SK-N-SH (cell line): Measurements from ENCODE around the gene UBD. TPM values are rescaled to one million over a fixed set of nuclear protein-coding genes. Genes with fewer than 3 reads are reported as not detected.

Experiments
- CTCF ChIA-PET: fragments of 300-600, 350-600 bp; formaldehyde crosslinking; extraction: SDS; loops from one replicate; lab custom pipeline; 2021; lab: Yijun Ruan, JAX
- POLR2A ChIA-PET: fragments of 350-600 bp; sonication (Branson Sonifier 250); formaldehyde crosslinking; extraction: SDS; loops from one replicate; lab custom pipeline; 2020; ENCODE audit warnings: antibody characterized with exemption, inconsistent platforms; lab: Yijun Ruan, JAX
- DNase-seq: peaks from one replicate; pipeline ENCODE4 v3.0.0; 2012
- H2AFZ ChIP-seq: fragments of 200-600 bp; sonication (generic); 2 replicates; pipeline ENCODE4 v1.8.1; 2016; ENCODE audit warnings: antibody characterized with exemption, mild to moderate bottlenecking, low read depth
- H3F3A ChIP-seq: fragments of 200-600 bp; sonication (generic); replicated peaks from 2 replicates; pipeline ENCODE3; 2016; ENCODE audit warnings: antibody characterized with exemption, mild to moderate bottlenecking; ENCODE audit not compliant: insufficient read depth
- H3K27ac ChIP-seq, 2 experiments: fragments of 200-500 bp in 1 of 2; fragments of 200-600 bp in 1 of 2; sonication (Bioruptor generic) in 1 of 2; sonication (generic), shearing (Covaris generic) in 1 of 2; 2 replicates each; pipeline versions ENCODE4 v1.5.1 to v1.6.1; 2014 to 2016; ENCODE audit warnings: low read depth in 2 of 2, inconsistent platforms in 1 of 2, low read length in 1 of 2, mild to moderate bottlenecking in 1 of 2, mixed read lengths in 1 of 2
- H3K27me3 ChIP-seq: fragments of 200-600 bp; sonication (generic), shearing (Covaris generic); 2 replicates; pipeline ENCODE4 v1.6.1; 2016; ENCODE audit warnings: mixed run types; ENCODE audit not compliant: insufficient read depth
- H3K36me3 ChIP-seq, 2 experiments: fragments of 200-500 bp in 1 of 2; fragments of 200-600 bp in 1 of 2; sonication (Bioruptor generic) in 1 of 2; sonication (generic) in 1 of 2; replicated peaks in 1 of 2; 2 replicates each; pipeline versions ENCODE3 to v1.5.1; 2014 to 2016; ENCODE audit warnings: low read length in 1 of 2, mild to moderate bottlenecking in 1 of 2; ENCODE audit not compliant: insufficient read depth in 2 of 2, control insufficient read depth in 1 of 2
- H3K4me1 ChIP-seq, 2 experiments: fragments of 200-500 bp in 1 of 2; fragments of 200-600 bp in 1 of 2; sonication (Bioruptor generic) in 1 of 2; sonication (generic), shearing (Covaris generic) in 1 of 2; 2 replicates each; pipeline versions ENCODE4 v1.5.1 to v1.6.1; 2014 to 2016; ENCODE audit warnings: low read depth in 1 of 2, low read length in 1 of 2, mixed run types in 1 of 2; ENCODE audit not compliant: insufficient read depth in 2 of 2, control insufficient read depth in 1 of 2
- H3K4me2 ChIP-seq: fragments of 200-600 bp; sonication (generic), shearing (Covaris generic); 2 replicates; pipeline ENCODE4 v1.6.1; 2017; ENCODE audit warnings: mixed run types
- H3K4me3 ChIP-seq, 2 experiments: fragments of 200-500 bp in 1 of 2; fragments of 200-600 bp in 1 of 2; sonication (Bioruptor generic) in 1 of 2; sonication (generic), shearing (Covaris generic) in 1 of 2; 2 replicates each; pipeline versions ENCODE4 v1.5.1 to v1.8.1; 2014 to 2016; ENCODE audit warnings: low read depth in 2 of 2, inconsistent platforms in 1 of 2, low read length in 1 of 2, mild to moderate bottlenecking in 1 of 2, mixed read lengths in 1 of 2, moderate library complexity in 1 of 2
- H3K79me2 ChIP-seq: fragments of 200-600 bp; sonication (generic); 2 replicates; pipeline ENCODE4 v1.8.1; 2017; ENCODE audit warnings: mild to moderate bottlenecking; ENCODE audit not compliant: insufficient read depth
- H3K9ac ChIP-seq: fragments of 200-600 bp; sonication (generic); 2 replicates; pipeline ENCODE4 v1.6.1; 2017; ENCODE audit warnings: mixed run types
- H3K9me2 ChIP-seq: fragments of 200-600 bp; sonication (generic); 2 replicates; pipeline ENCODE4 v1.6.1; 2017; ENCODE audit warnings: mixed run types
- H3K9me3 ChIP-seq: fragments of 200-600 bp; sonication (generic); 2 replicates; pipeline ENCODE4 v1.6.1; 2017; ENCODE audit warnings: mixed run types, mild to moderate bottlenecking, moderate library complexity
- H4K20me1 ChIP-seq: fragments of 200-600 bp; sonication (generic); 2 replicates; pipeline ENCODE4 v1.6.1; 2017; ENCODE audit warnings: mild to moderate bottlenecking, mixed run types; ENCODE audit not compliant: insufficient read depth
- EP300 ChIP-seq, 2 experiments: IDR thresholded peaks; 2 replicates each; pipeline versions ENCODE4 v1.4.0 to v1.6.1; 2012; ENCODE audit warnings: borderline replicate concordance in 1 of 2, low read depth in 1 of 2, low read length in 1 of 2
- EZH2phosphoT487 ChIP-seq: fragments of 200-600 bp; sonication (generic); IDR thresholded peaks from 2 replicates; pipeline ENCODE4 v1.6.1; 2017; ENCODE audit warnings: low read depth, mixed run types, mild to moderate bottlenecking, antibody characterized with exemption, moderate library complexity, borderline replicate concordance
- FOSL2 ChIP-seq: IDR thresholded peaks from 2 replicates; pipeline ENCODE4 v1.4.0; 2012; ENCODE audit warnings: low read depth, mild to moderate bottlenecking, moderate library complexity, borderline replicate concordance
- GABPA ChIP-seq: IDR thresholded peaks from 2 replicates; pipeline ENCODE4 v1.4.0; 2012; ENCODE audit warnings: low read depth, mild to moderate bottlenecking
- GATA2 ChIP-seq: sonication (generic); formaldehyde crosslinking; IDR thresholded peaks from 2 replicates; pipeline ENCODE4 v1.5.0; 2020; ENCODE audit warnings: mild to moderate bottlenecking, missing genetic modification reagents
- MXI1 ChIP-seq: IDR thresholded peaks from 2 replicates; pipeline ENCODE4 v1.6.1; 2012; ENCODE audit warnings: mild to moderate bottlenecking, low read depth, low read length, improper control_type of control experiment
- NFIC ChIP-seq: IDR thresholded peaks from 2 replicates; pipeline ENCODE4 v1.4.0; 2012; ENCODE audit warnings: borderline replicate concordance
- RAD21 ChIP-seq: IDR thresholded peaks from 2 replicates; pipeline ENCODE4 v1.6.1; 2012; ENCODE audit warnings: mild to moderate bottlenecking, low read length
- RCOR1 ChIP-seq: fragments of 150-350 bp; IDR thresholded peaks from 2 replicates; pipeline ENCODE4 v1.6.1; 2017; ENCODE audit warnings: antibody characterized with exemption, low read length
- RFX5 ChIP-seq: IDR thresholded peaks from 2 replicates; pipeline ENCODE4 v1.6.1; 2012; ENCODE audit warnings: mild to moderate bottlenecking, improper control_type of control experiment, low read length
- WGBS: methylation state at CpG from one replicate; pipeline ENCODE4 v1.1.6; 2017; ENCODE audit warnings: low lambda C conversion rate; 5-methylcytosine and 5-hydroxymethylcytosine counted together
- polyA plus RNA-seq, 3 experiments: library from polyadenylated mRNA; depleted of rRNA; stranded (reverse); fragments of >200 nt; gene quantifications; 2 replicates each; pipeline ENCODE4 v1.2.3, GENCODE V29; 2012
- TF ChIP-seq, protein P1 (sequence below): IDR thresholded peaks from 2 replicates; pipeline ENCODE4; 2012
- TF ChIP-seq, protein P2 (sequence below): IDR thresholded peaks from 2 replicates; pipeline ENCODE4 v1.4.0; 2012; ENCODE audit warnings: low read depth
- TF ChIP-seq, protein P3 (sequence below): IDR thresholded peaks from 2 replicates; pipeline ENCODE4 v1.4.0; 2012; ENCODE audit warnings: low read depth, borderline replicate concordance
- TF ChIP-seq, protein P4 (sequence below): IDR thresholded peaks from 2 replicates; pipeline ENCODE4 v1.4.0; 2012; ENCODE audit warnings: low read depth, borderline replicate concordance

UBD gene
- polyA plus RNA-seq, 1 of the 3 experiments (the other 2 are of a cell fraction): not detected

DNA sequence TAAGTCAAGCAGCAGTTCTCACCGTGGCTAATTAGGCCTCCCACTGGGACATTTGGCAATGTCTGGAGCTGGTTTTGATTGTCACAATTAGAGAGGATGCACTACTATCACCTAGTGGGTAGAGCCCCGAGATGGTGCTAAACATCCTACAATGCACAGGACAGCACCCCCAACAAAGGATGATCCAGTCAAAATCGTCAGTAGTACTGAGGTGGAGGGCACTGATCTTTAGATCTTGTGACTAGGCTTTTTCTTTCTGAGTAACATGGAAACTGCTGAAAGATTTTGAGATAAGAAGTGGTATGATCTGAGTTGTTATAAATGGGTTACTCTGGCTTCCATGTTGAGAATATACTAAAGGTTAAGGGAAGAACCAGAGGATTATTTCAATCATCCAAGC, 12.0 kb downstream of the UBD start:
- Histone ChIP-seq H3K4me2 (no peak overlapping the region), H3F3A (no peaks in the 10 kb centered on the region), H3K79me2 (no peaks in the 10 kb centered on the region), H3K4me1 (no peaks in the 10 kb centered on the region), H3K36me3 (no peaks in the 10 kb centered on the region), H3K9me3 (no peaks in the 10 kb centered on the region), H3K9ac (no peak overlapping the region), H3K27ac (no peak overlapping the region), H3K9me2 (no peaks in the 10 kb centered on the region), H2AFZ (no peak overlapping the region), H3K4me3 (no peak overlapping the region), H4K20me1 (no peaks in the 10 kb centered on the region), H3K27me3 (peaks cover 17% of the 10 kb centered on the region; the same call in 1 of the 2 replicates)
- no peak for DNase-seq
- TF ChIP-seq, protein P1, sequence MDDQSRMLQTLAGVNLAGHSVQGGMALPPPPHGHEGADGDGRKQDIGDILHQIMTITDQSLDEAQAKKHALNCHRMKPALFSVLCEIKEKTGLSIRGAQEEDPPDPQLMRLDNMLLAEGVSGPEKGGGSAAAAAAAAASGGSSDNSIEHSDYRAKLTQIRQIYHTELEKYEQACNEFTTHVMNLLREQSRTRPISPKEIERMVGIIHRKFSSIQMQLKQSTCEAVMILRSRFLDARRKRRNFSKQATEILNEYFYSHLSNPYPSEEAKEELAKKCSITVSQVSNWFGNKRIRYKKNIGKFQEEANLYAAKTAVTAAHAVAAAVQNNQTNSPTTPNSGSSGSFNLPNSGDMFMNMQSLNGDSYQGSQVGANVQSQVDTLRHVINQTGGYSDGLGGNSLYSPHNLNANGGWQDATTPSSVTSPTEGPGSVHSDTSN: no peak
- TF ChIP-seq EZH2phosphoT487: no peak
- no peak for TF ChIP-seq GATA2 (CRISPR knock-in tag)
- TF ChIP-seq, protein P2, sequence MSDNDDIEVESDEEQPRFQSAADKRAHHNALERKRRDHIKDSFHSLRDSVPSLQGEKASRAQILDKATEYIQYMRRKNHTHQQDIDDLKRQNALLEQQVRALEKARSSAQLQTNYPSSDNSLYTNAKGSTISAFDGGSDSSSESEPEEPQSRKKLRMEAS: no peak
- TF ChIP-seq RAD21: no peak
- TF ChIP-seq, protein P3, sequence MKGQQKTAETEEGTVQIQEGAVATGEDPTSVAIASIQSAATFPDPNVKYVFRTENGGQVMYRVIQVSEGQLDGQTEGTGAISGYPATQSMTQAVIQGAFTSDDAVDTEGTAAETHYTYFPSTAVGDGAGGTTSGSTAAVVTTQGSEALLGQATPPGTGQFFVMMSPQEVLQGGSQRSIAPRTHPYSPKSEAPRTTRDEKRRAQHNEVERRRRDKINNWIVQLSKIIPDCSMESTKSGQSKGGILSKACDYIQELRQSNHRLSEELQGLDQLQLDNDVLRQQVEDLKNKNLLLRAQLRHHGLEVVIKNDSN: no peak
- no peak for TF ChIP-seq RCOR1
- TF ChIP-seq, protein P4, sequence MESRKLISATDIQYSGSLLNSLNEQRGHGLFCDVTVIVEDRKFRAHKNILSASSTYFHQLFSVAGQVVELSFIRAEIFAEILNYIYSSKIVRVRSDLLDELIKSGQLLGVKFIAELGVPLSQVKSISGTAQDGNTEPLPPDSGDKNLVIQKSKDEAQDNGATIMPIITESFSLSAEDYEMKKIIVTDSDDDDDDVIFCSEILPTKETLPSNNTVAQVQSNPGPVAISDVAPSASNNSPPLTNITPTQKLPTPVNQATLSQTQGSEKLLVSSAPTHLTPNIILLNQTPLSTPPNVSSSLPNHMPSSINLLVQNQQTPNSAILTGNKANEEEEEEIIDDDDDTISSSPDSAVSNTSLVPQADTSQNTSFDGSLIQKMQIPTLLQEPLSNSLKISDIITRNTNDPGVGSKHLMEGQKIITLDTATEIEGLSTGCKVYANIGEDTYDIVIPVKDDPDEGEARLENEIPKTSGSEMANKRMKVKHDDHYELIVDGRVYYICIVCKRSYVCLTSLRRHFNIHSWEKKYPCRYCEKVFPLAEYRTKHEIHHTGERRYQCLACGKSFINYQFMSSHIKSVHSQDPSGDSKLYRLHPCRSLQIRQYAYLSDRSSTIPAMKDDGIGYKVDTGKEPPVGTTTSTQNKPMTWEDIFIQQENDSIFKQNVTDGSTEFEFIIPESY: no peak
- TF ChIP-seq GABPA: no peak
- no peak for TF ChIP-seq RFX5
- no peak for TF ChIP-seq EP300 (IDR thresholded peaks at IDR 0.05; ENCODE audit: borderline replicate concordance in 1 of 2, low read depth in 1 of 2, low read length in 1 of 2)
- no peak for TF ChIP-seq FOSL2
- no peak for TF ChIP-seq NFIC
- TF ChIP-seq MXI1: no peak
- ChIA-PET POLR2A (no interaction called here), CTCF (no interaction called here)
- WGBS: 0% methylated on average over 3 of the region's 3 CpGs
